HG03378 (cell line): ENCODE measurements around the gene PPEF1.

Experiments used
- ATAC-seq: cut with Tn5 transposase; IDR thresholded peaks from one replicate; pipeline ENCODE4 v1.9.1; 2021; ENCODE audit warnings: mild to moderate bottlenecking, moderate library complexity; ENCODE audit not compliant: unreplicated experiment

The PPEF1 gene

GRCh38 chrX:18875256-18875878 lies 167.9 kb downstream of the PPEF1 start:
- no peak for ATAC-seq

- ATAC-seq = no peak
Observed at GRCh38 chrX:18877469-18877868, 170.0 kb downstream of the PPEF1 start.
